ENCODE data around the gene MRPS27. TPM values are rescaled to one million over a fixed set of nuclear protein-coding genes. Genes with fewer than 3 reads are reported as not detected.
A peak's percentile ranks its signal among the peaks of the same experiment; 100 is the strongest.

Gene MRPS27
- total RNA-seq, 1 donor from 2014 or later: 108 TPM

DNA sequence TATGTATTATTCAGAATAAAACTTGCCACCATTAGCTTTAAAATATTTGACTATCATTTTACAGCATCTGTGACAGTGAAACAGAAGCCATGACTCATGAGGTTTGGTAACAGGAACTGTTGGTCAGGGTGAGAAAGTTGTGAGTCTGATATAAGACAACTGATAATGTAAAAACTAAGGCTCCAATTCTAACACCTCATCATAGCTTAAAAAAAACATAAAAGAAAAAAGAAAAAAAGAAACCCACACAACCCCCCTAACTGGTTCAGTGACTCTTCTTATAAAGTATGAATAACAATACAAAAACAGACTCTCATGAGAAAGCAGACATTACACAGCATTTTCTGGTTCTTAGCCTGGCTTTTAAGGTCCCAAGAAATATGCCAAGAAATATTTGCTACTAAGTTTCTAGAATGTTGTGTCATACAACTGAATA, 85.8 kb downstream of the MRPS27 start:
- DNase-seq (ENCODE audit: low read depth, low spot score): peak; percentile 77

DNA sequence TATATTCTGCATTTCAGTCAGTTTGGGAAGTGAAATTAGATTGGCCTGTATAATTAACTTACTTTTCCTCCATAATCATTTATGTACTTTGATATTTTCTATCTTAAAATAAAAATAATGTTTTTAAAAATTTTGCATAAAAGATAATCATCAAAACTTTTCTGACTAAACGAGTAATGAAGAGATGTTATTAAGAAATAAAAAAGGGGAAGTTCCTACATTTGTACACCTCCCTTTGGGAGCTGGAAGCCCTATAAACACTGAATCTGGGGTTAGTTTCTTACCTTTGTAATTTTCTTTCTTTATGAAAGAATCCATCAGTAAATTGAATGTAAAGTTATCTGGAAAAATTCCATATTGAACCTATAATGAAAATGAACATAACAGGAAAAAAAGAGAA, 86.2 kb downstream of the MRPS27 start:
- no peak for DNase-seq (ENCODE audit: low read depth, low spot score)

DNA sequence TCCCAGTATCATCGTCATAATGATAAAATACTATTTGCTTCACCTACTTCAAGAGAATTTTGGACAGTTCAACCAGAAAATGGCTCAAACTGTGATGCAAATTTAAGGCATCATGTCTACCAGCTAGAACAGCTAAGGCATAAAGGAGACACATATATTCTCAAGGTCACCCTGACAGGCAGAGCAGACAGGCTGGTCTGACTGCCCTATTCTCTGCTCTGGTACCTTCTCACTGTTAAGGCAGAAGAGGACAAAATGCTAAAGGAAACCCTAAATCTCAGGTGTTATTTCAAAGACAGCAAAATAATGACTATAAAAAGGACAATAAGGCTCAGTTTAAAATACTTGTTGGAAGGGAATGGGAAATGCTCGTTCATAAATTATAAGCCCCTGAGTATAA, 87.2 kb downstream of the MRPS27 start:
- DNase-seq (ENCODE audit: low read depth, low spot score): no peak

DNA sequence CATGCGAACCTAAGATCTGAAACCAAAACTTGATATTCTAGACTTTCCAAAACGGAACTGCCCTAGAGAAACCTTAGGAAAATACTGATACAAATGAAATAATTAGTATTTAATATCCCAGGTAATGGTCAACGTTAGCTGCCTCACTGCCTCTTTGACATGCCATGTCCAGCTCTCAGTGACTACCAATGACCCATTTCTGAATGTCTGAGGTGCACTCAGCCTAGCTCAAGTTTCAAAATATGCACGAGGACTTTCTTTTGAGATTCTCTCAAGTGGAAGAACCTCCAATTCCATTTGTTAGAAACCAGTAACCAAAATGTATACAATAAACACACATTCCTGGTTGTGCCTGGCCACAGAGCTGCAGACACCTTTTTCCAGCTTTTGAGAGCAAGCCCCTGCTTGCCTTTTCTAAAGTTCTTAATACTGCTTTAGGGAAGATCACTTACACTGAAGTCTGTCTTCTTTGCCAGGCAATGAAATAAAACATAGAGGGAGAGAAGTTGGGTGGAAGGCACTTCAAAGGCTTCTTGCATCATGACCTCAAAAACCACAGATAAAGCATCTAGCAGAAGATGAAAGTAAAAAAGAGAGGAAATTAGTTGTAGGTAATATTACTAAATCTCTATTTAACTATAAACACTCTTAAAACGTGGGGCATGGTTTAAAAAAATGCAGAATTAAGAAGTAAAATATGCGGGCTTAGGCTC, 87.9 kb downstream of the MRPS27 start:
- no peak for DNase-seq (ENCODE audit: low read depth, low spot score)

GRCh38 chr5:72228960-72229359, 91.1 kb downstream of the MRPS27 start:
- no peak for DNase-seq (ENCODE audit: low read depth, low spot score)

- no peak for DNase-seq (ENCODE audit: low read depth, low spot score)
Measured at GRCh38 chr5:72226950-72227349, 93.1 kb downstream of the MRPS27 start.

DNA sequence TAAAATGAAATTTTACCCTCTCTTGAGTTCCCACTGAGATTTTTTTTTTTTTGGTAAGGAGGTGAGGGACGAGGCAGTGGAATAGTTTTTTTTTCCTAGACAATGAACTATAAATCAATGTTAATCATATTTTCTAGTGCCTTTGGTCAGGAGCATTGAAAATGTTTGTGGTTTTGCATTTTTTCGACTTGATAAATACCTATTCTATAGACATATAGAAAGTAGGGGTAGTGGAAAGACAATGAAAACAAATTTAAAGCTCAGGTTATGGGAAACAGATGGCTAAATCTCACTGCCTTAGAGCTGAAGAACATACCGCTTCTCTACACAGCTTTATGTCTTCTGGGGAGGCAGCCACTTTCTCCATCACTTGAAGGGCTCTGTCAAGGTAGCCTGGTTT, 94.3 kb downstream of the MRPS27 start:
- no peak for DNase-seq (ENCODE audit: low read depth, low spot score)

DNA sequence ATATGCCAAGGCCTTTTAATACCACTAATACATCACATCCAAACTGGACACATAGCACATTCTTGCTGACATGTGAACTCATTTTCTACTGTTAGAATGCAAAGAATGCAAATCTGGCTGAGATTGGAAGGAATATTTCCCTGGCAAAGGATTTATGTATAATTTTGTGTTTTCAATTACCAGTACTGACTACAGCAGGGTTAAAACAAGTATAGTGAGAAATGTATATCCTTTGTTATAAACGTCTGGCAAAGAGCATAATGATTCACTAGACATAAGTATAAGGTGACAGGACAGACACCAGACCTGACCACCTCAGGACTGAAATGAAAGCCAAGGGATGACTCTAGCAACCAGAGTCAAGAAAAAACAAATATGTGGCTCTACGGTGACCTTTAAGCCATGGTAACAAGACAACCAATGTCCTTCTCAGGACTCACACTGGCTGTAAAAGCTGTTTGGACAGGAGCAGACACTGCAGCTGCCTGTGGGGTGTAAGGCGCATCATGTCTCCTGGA, 95.0 kb downstream of the MRPS27 start:
- DNase-seq (ENCODE audit: low read depth, low spot score): no peak

- no peak for DNase-seq (ENCODE audit: low read depth, low spot score)
Measured at GRCh38 chr5:72223371-72223770, 96.7 kb downstream of the MRPS27 start.

DNA sequence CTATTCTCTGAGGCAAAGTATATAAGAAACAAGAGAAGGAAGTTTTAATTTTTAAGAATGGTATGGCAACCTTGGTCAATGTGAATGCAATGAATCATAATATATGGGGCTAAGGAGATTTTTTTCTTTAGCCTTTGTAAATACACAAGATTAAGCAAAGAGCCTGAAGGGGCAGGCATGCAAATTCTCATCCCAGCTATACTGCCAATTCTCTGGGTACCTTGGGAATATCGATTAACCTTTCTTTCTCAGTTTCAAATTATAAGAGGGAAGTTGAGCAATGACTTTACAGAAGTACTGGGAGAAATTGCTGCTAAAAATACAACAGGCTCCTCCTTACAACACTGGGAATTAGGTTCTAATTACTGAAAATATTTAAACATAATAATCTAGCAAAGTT, 97.5 kb downstream of the MRPS27 start:
- DNase-seq (ENCODE audit: low read depth, low spot score): no peak

DNA sequence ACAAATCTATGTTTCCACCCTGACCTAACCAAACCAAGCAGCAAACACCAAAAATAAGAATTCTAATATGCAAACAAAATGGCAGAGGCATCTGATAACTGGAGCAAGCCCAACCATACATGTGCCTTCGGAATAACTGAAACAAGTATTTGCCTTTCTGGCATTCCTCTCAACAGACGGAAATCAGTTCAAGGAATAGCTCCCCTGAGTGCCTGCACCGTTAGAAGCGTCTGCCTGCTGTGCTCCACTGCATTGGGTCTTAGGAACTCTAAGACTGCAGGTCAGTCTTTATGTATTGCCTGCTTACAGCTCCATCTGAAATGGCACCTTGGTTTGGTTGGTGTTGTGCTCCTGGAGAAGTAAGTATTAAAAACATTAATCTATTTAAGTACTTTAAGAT, 98.5 kb downstream of the MRPS27 start:
- DNase-seq (ENCODE audit: low read depth, low spot score): no peak

GRCh38 chr5:72221099-72221498, 98.9 kb downstream of the MRPS27 start:
- no peak for DNase-seq (ENCODE audit: low read depth, low spot score)

GRCh38 chr5:72216756-72217155, 103.3 kb downstream of the MRPS27 start:
- no peak for DNase-seq (ENCODE audit: low read depth, low spot score)

DNA sequence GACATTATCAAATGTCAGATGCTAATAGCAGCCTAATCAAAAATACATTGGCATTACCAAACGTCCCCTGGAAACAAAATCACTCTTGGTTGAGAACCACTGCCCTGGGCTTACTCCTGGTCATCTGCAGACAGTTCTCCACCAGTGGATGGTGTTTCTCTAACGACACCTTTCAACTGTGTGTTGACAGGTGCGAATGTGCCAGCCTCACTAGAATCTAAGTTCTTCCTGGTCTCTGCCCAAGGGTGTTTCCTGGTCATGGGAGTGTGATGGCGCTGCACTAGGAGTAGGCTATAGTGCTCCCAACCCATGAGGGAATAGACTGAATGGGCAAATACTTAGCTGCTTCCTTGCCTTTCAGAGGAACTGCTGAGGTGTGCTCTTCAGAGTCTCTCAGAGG, 105.9 kb downstream of the MRPS27 start:
- DNase-seq (ENCODE audit: low read depth, low spot score): no peak

DNA sequence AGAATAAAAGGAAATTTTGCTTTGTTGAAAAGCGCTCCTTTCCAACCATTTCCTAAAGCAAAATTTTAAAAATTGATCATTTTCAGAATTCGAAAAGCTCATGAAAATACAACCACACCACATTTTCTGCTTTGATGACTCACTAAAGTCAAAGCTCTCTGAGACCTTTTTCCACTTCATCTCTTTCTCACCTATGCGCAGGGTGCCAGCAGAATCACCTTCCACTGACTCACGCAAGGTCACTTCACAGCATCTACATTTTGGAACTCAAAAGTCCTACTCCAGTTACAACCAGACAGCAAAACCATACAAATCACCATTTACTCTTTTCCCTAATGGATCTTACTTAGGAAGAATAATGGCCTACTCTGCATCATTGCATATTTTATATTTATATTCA, 106.6 kb downstream of the MRPS27 start:
- no peak for DNase-seq (ENCODE audit: low read depth, low spot score)

DNA sequence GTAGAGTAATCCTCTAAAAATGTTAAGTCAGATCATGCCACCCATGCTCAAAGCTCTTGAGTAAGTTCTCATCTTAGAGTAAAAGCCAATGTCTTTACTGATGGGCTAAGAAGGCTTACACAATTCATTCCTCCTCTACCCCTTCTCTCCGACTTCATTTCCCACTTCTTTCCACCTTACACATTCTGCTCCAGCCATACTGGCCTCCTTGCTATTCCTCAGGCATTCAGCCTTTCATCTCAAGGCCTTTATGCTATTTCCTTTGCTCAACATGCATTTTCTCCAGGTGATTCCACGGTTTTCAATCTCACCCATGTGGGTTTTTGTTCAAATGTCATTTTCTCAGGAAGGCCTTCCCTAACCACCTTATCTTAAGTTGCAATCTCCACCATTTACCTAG, 107.9 kb downstream of the MRPS27 start:
- no peak for DNase-seq (ENCODE audit: low read depth, low spot score)

DNA sequence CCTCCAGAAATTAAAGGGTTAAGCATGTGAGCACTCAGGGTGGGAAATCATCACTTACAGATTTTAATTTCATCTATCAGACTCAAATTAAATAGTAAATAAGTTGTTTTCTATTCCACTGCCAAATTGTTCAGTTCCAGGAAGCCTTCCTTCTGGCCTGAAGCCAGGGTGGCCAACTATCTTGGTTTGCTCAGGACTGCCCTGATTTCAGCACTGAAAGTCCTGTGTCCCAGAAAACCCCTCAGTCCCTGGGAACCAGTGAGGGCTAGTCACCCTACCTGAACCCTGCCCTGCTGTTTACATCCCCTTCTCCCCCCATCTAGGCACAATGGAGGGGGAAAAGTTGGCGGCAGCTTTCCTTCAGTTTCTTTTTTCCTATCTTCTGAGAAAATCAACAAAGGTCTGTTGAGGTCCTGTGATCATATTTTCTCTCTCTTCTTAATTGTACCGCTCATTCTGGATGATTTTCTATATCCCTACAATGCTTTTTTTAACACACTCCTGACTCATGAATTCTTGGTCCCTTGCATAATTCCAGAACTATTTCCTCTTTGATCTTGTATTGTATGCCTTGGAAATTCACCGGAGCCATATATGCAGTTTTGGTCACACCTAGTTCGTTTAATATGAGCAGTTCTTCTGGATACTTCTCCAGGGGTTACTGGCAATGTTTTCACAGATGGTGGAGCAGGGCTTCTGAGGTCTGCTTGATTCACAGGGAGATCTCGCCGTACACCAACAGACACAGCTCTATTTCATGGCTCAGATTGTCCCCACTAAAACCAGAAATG, 109.0 kb downstream of the MRPS27 start:
- peak; percentile 69 for DNase-seq (ENCODE audit: low read depth, low spot score)

GRCh38 chr5:72209147-72210115, 110.6 kb downstream of the MRPS27 start:
- no peak for DNase-seq (ENCODE audit: low read depth, low spot score)

GRCh38 chr5:72208324-72208926, 111.6 kb downstream of the MRPS27 start:
- no peak for DNase-seq (ENCODE audit: low read depth, low spot score)

DNA sequence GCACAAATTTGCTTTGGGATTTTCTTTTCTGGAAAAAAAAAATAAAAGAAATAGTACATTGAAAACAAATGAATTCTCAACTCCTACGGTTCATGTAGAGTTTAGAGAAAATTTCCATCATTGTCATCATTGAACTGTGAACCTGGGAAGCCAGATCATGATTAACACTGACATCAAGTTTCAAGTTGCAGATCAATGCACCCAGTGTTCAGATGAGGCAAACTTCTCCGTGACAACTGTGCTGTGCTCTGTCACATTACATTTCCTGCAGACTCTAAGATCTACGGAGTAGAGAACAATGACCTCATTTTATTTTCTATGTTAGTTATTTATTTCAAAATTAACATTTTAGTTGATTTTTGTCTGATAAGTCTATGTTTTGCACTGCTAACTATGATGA, 113.0 kb downstream of the MRPS27 start:
- no peak for DNase-seq (ENCODE audit: low read depth, low spot score)

GRCh38 chr5:72206160-72206559, 113.9 kb downstream of the MRPS27 start:
- DNase-seq (ENCODE audit: low read depth, low spot score): no peak
